OCI-LY7 (cell line): ENCODE measurements around the gene COL16A1. TPM values are rescaled to one million over a fixed set of nuclear protein-coding genes. Genes with fewer than 3 reads are reported as not detected.
A peak's percentile ranks its signal among the peaks of the same experiment; 100 is the strongest.

Source experiments
- BruUV-seq: library from RNA; stranded (reverse); fragments of 400-500 nt; replicated peaks from 2 replicates; lab custom pipeline; 2021; lab: Mats Ljungman, UMichigan
- CTCF ChIA-PET: fragments of 300-600 bp; sonication (Branson Sonifier 250); formaldehyde crosslinking; loops from one replicate; lab custom pipeline; 2022; ENCODE audit warnings: antibody characterized with exemption; ENCODE audit not compliant: unreplicated experiment; lab: Charles Lee
- POLR2A ChIA-PET: fragments of 300-600 bp; sonication (Branson Sonifier 250); formaldehyde crosslinking; loops from one replicate; lab custom pipeline; 2022; ENCODE audit warnings: antibody characterized with exemption; lab: Charles Lee
- DNase-seq: peaks from one replicate; pipeline ENCODE4 v3.0.0-alpha.2; 2015; ENCODE audit warnings: low spot score
- H2AFZ ChIP-seq: fragments of 200-600 bp; sonication (generic), shearing (Covaris generic); 2 replicates; pipeline ENCODE4 v1.6.1; 2014; ENCODE audit warnings: mild to moderate bottlenecking, antibody characterized with exemption, low read length, moderate library complexity
- H3K27ac ChIP-seq: fragments of 200-600 bp; sonication (generic); 2 replicates; pipeline ENCODE4 v1.5.1; 2014; ENCODE audit warnings: mixed run types, low read depth, mild to moderate bottlenecking, moderate library complexity, low read length, inconsistent platforms; ENCODE audit not compliant: poor library complexity, severe bottlenecking
- H3K36me3 ChIP-seq: fragments of 200-600 bp; sonication (generic); 2 replicates; pipeline ENCODE4 v1.6.1; 2014; ENCODE audit warnings: mild to moderate bottlenecking, antibody characterized with exemption, low read length, moderate library complexity, mixed read lengths; ENCODE audit not compliant: insufficient read depth
- H3K4me1 ChIP-seq: fragments of 200-600 bp; sonication (generic); 2 replicates; pipeline ENCODE4 v1.5.1; 2014; ENCODE audit warnings: mild to moderate bottlenecking, low read length; ENCODE audit not compliant: insufficient read depth, poor library complexity, severe bottlenecking
- H3K4me2 ChIP-seq: fragments of 200-600 bp; sonication (generic); 2 replicates; pipeline ENCODE4 v1.6.1; 2014; ENCODE audit warnings: mild to moderate bottlenecking, low read length
- H3K4me3 ChIP-seq: fragments of 200-600 bp; sonication (generic); 2 replicates; pipeline ENCODE4 v1.5.1; 2014; ENCODE audit warnings: mild to moderate bottlenecking, low read depth, low read length; ENCODE audit not compliant: poor library complexity, severe bottlenecking
- H3K79me2 ChIP-seq: fragments of 200-600 bp; sonication (generic); 2 replicates; pipeline ENCODE4 v1.6.1; 2016; ENCODE audit warnings: low read depth, mild to moderate bottlenecking, low read length, moderate library complexity, mixed read lengths; ENCODE audit not compliant: insufficient read depth
- H3K9me2 ChIP-seq: fragments of 200-600 bp; sonication (generic); 2 replicates; pipeline ENCODE4 v1.6.1; 2016; ENCODE audit warnings: mild to moderate bottlenecking, low read length, mixed read lengths; ENCODE audit not compliant: insufficient read depth
- H3K9me3 ChIP-seq: fragments of 200-600 bp; sonication (generic); 2 replicates; pipeline ENCODE4 v1.6.1; 2014; ENCODE audit warnings: mild to moderate bottlenecking, mixed run types, low read length, mixed read lengths
- H4K20me1 ChIP-seq: fragments of 200-600 bp; sonication (generic); 2 replicates; pipeline ENCODE4 v1.6.1; 2014; ENCODE audit warnings: mild to moderate bottlenecking, antibody characterized with exemption, low read length, moderate library complexity, mixed read lengths; ENCODE audit not compliant: insufficient read depth
- EZH2phosphoT487 ChIP-seq: fragments of 200-600 bp; sonication (generic); IDR thresholded peaks from 2 replicates; pipeline ENCODE4 v1.6.1; 2018; ENCODE audit warnings: low read depth, borderline replicate concordance, mild to moderate bottlenecking, mixed run types, antibody characterized with exemption, low read length, moderate library complexity, mixed read lengths
- intact Hi-C: fragments of 100-400 bp; cut with micrococcal nuclease; formaldehyde crosslinking; loops from one replicate; pipeline ENCODE4 v1.10.0; 2022; ENCODE audit not compliant: unreplicated experiment
- total RNA-seq, 2 experiments: library from RNA; depleted of rRNA in 1 of 2; stranded (reverse); fragments of >200 nt in 1 of 2; shearing (Covaris generic) in 1 of 2; gene quantifications; 2 replicates each; pipeline ENCODE4 v1.2.3, GENCODE V29; 2014 to 2022
- TF ChIP-seq, protein P1 (sequence below): fragments of 200-600 bp; sonication (generic); conservative IDR thresholded peaks from 2 replicates; pipeline ENCODE4 v1.5.1; 2014; ENCODE audit warnings: mild to moderate bottlenecking, antibody characterized with exemption, low read length, moderate library complexity, mixed read lengths

COL16A1 gene
- total RNA-seq, 2 experiments from 2014 or later = not detected

DNA sequence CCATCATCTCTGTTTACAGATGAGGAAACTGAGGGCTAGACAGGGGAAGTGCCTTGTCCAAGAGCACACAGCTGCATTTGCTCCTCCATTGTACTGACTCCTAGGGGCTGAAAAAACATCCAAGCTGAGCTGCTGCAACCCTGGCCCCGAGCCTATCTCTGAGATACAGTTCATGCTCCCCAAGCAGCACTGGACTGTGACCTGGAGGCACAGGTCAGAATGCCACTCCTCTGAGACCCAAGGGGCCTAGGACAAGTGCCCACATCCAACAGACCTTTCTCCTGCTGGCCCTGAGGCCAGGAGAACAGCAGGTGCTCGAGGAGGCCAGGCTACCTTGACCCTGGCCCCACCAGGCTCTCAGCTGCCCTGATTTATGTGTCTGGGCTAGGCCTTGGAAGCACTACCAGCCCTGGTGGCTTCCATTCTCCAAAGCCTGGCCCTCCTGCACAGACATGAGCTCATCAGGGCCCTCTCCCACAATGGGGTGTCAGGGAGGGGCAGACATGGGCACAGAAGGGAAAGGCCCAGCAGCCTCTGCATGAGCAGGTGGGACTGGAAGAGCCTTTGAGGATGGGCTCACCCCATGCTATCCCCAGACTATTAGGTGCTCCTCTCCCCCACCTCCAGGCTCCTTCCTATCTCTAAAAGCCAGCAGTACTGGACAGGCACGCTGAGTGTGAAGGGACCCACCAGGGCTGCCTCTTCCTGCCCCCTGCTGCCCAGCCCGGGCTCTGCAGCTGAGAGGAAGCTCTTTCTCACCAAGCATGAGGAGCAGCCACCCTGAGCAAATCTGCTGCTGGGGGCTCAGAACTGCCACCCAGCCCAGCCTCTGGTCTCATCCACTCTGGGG is 41.5 kb upstream of the COL16A1 start:
- peaks cover 40% of the 10 kb centered on the region for H3K4me1 ChIP-seq
- peak; percentile 82 for DNase-seq
- ChIA-PET CTCF (interaction anchor here (0.6 to 1.8 kb wide), 12 partner anchors 11 to 95 kb away, joined by 3 to 13 read pairs (median 4); no protein-coding TSS in a partner anchor), POLR2A (interaction anchor here (0.6 to 1.9 kb wide), 6 partner anchors 31 to 258 kb away, joined by 3 to 5 read pairs (median 4); no protein-coding TSS in a partner anchor)
- peak overlapping the region; percentile 80 for H3K27ac ChIP-seq
- H2AFZ ChIP-seq = peak overlapping the region; percentile 55; the same call in 1 of the 2 replicates
- no peak for TF ChIP-seq EZH2phosphoT487
- TF ChIP-seq, protein P1, sequence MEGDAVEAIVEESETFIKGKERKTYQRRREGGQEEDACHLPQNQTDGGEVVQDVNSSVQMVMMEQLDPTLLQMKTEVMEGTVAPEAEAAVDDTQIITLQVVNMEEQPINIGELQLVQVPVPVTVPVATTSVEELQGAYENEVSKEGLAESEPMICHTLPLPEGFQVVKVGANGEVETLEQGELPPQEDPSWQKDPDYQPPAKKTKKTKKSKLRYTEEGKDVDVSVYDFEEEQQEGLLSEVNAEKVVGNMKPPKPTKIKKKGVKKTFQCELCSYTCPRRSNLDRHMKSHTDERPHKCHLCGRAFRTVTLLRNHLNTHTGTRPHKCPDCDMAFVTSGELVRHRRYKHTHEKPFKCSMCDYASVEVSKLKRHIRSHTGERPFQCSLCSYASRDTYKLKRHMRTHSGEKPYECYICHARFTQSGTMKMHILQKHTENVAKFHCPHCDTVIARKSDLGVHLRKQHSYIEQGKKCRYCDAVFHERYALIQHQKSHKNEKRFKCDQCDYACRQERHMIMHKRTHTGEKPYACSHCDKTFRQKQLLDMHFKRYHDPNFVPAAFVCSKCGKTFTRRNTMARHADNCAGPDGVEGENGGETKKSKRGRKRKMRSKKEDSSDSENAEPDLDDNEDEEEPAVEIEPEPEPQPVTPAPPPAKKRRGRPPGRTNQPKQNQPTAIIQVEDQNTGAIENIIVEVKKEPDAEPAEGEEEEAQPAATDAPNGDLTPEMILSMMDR = peak; percentile 83
- peak overlapping the region; percentile 51 for H3K4me3 ChIP-seq
- H4K20me1 ChIP-seq = no peaks in the 10 kb centered on the region
- intact Hi-C loops = loop anchor here (1.0 kb wide), 3 partner anchors 31 to 81 kb away; no protein-coding TSS in a partner anchor
- no peaks in the 10 kb centered on the region for H3K79me2 ChIP-seq
- H3K4me2 ChIP-seq = peak overlapping the region; percentile 83
- no peaks in the 10 kb centered on the region for H3K36me3 ChIP-seq
- no TSS peak for BruUV-seq
- H3K9me3 ChIP-seq = no peaks in the 10 kb centered on the region
- no peaks in the 10 kb centered on the region for H3K9me2 ChIP-seq

DNA sequence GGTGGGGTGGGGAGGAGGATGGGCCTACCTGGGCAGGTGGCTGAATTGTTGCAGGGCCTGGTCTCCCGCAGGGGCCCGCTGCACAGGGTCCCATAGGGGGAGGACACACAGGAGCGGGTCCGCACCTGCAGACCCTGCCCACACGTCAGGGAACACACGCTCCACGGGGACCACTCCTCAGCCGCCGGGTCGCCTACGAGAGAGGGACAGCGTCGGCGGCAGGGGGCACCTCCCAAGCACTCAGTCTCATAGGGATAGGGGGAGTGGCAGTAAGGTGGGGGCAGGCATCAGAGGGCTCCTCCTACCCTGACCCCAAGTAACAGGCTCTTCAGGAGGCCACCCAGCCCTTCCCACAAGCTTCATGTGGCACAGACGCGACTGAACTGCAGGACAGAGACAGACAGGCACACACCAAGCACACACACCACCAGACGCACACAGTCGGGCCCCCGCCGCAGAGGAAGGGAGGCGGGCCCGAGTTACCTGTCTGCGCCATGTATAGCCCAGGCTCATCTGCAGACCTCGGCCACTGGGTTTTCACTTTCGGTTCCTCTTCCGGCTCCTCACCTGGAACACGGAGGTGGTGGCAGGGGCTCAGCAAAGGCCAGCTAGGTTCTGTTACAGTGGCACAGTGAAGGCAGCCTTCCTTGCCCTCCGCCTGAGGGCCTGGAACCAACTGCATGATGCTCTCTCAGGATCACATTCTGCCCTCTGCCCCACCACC is 40.5 kb upstream of the COL16A1 start:
- intact Hi-C loops = no loop called here
- BruUV-seq = no TSS peak
- Histone ChIP-seq H3K27ac (peak overlapping the region; percentile 80), H2AFZ (peak overlapping the region; percentile 55), H3K79me2 (no peaks in the 10 kb centered on the region), H3K9me2 (no peaks in the 10 kb centered on the region), H3K4me2 (peak overlapping the region; percentile 83), H3K9me3 (no peaks in the 10 kb centered on the region), H3K4me3 (peak overlapping the region; percentile 51), H3K4me1 (peaks cover 48% of the 10 kb centered on the region), H4K20me1 (no peaks in the 10 kb centered on the region), H3K36me3 (no peaks in the 10 kb centered on the region)
- CTCF ChIA-PET = interaction anchor here (0.8 to 1.8 kb wide), 4 partner anchors 10 to 69 kb away, joined by 3 to 9 read pairs (median 6); no protein-coding TSS in a partner anchor
- TF ChIP-seq, protein P1 = no peak
- TF ChIP-seq EZH2phosphoT487 = no peak
- DNase-seq = peak; percentile 92
- POLR2A ChIA-PET = interaction anchor here (1.0 to 1.9 kb wide), 3 partner anchors 33 to 45 kb away, joined by 3 to 5 read pairs (median 4); no protein-coding TSS in a partner anchor
